ENCODE measurements around the gene SIX3. TPM values are rescaled to one million over a fixed set of nuclear protein-coding genes. Genes with fewer than 3 reads are reported as not detected.

The SIX3 gene
- total and polyA plus RNA-seq, 2 of the 4 experiments (the other 2 are of a cell fraction): not detected

GRCh38 chr2:44902217-44903137, 39.0 kb upstream of the SIX3 start:
- POLR2A ChIA-PET (ENCODE audit: unreplicated experiment): no interaction called here
- BruUV-seq (replicated peaks): no TSS peak
- no peak overlapping the region for H3K18ac ChIP-seq (ENCODE audit: low read depth, low read length)
- H3K4me1 ChIP-seq (ENCODE audit: control insufficient read depth, insufficient read depth, low read length): no peaks in the 10 kb centered on the region
- dilution Hi-C loops (cut with HindIII; ENCODE audit: low sequenced_read_pairs, unreplicated experiment): no loop called here
- CTCF ChIA-PET: no interaction called here
- H3K23ac ChIP-seq (ENCODE audit: low read depth, low read length): no peak overlapping the region
- no peak overlapping the region for H3K4me2 ChIP-seq (ENCODE audit: low read depth, low read length)
- H4K20me1 ChIP-seq (ENCODE audit: insufficient read depth, low read length): no peaks in the 10 kb centered on the region
- no CpG with 5 or more reads among the region's 7 CpGs for WGBS, 2 experiments (ENCODE audit: extremely low coverage in 2 of 2, insufficient read length in 1 of 2)
- no peak overlapping the region for H2AK5ac ChIP-seq (ENCODE audit: low read depth, low read length)
- no peaks in the 10 kb centered on the region for H3K9me3 ChIP-seq (ENCODE audit: control insufficient read depth, insufficient read depth, low read length)
- no peak overlapping the region for H4K5ac ChIP-seq (ENCODE audit: low read depth, low read length)
- no peak overlapping the region for H3K4ac ChIP-seq (ENCODE audit: low read depth, low read length)
- no peak overlapping the region for H3K14ac ChIP-seq (replicated peaks; ENCODE audit: low read depth, low read length)
- in situ Hi-C loops (cut with MboI; ENCODE audit: low sequenced_read_pairs): no loop called here
- no peak overlapping the region for H2BK15ac ChIP-seq (ENCODE audit: low read depth, low read length)
- H3K27ac ChIP-seq (ENCODE audit: insufficient read depth, low read length): no peak overlapping the region
- H2AFZ ChIP-seq (replicated peaks; ENCODE audit: low read length, poor library complexity): no peak overlapping the region
- H2AK9ac ChIP-seq (replicated peaks; ENCODE audit: low read depth, low read length, poor library complexity): no peak overlapping the region
- intact Hi-C loops (cut with micrococcal nuclease): no loop called here
- H2BK120ac ChIP-seq (ENCODE audit: low read depth, low read length): no peak overlapping the region
- H3K27me3 ChIP-seq (ENCODE audit: control insufficient read depth, insufficient read depth, low read length): peaks cover 20% of the 10 kb centered on the region
- H3K9ac ChIP-seq (ENCODE audit: low read depth, low read length): no peak overlapping the region
- H4K91ac ChIP-seq (ENCODE audit: insufficient read depth, low read depth, low read length): no peak overlapping the region
- H3K79me1 ChIP-seq (ENCODE audit: low read depth in 1 of 2, low read length in 2 of 2): no peaks in the 10 kb centered on the region
- DNase-seq (no peak), ATAC-seq (ENCODE audit: low read depth) (no peak)
- TF ChIP-seq MAZ (IDR thresholded peaks at IDR 0.05; ENCODE audit: borderline replicate concordance, low read depth, low read length) (no peak), RAD21 (IDR thresholded peaks at IDR 0.05; ENCODE audit: low read length) (no peak), CEBPB (IDR thresholded peaks at IDR 0.05; ENCODE audit: low read depth, low read length) (no peak), ELK1 (IDR thresholded peaks at IDR 0.05; ENCODE audit: borderline replicate concordance, low read depth, low read length) (no peak), CHD1 (IDR thresholded peaks at IDR 0.05; ENCODE audit: low read depth, low read length) (no peak), RCOR1 (IDR thresholded peaks at IDR 0.05; ENCODE audit: insufficient replicate concordance, low read length) (no peak), SMC3 (IDR thresholded peaks at IDR 0.05; ENCODE audit: low read depth, low read length) (no peak), BHLHE40 (IDR thresholded peaks at IDR 0.05; ENCODE audit: low read depth, low read length) (no peak), RFX5 (IDR thresholded peaks at IDR 0.05; ENCODE audit: low read depth, low read length) (no peak), MXI1 (IDR thresholded peaks at IDR 0.05; ENCODE audit: borderline replicate concordance, low read depth, low read length) (no peak), NFE2L2 (IDR thresholded peaks at IDR 0.05; ENCODE audit: low read depth, low read length) (no peak)
- TF ChIP-seq, protein P1, sequence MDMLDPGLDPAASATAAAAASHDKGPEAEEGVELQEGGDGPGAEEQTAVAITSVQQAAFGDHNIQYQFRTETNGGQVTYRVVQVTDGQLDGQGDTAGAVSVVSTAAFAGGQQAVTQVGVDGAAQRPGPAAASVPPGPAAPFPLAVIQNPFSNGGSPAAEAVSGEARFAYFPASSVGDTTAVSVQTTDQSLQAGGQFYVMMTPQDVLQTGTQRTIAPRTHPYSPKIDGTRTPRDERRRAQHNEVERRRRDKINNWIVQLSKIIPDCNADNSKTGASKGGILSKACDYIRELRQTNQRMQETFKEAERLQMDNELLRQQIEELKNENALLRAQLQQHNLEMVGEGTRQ (IDR thresholded peaks at IDR 0.05; ENCODE audit: low read depth, low read length): no peak
- TF ChIP-seq, protein P2, sequence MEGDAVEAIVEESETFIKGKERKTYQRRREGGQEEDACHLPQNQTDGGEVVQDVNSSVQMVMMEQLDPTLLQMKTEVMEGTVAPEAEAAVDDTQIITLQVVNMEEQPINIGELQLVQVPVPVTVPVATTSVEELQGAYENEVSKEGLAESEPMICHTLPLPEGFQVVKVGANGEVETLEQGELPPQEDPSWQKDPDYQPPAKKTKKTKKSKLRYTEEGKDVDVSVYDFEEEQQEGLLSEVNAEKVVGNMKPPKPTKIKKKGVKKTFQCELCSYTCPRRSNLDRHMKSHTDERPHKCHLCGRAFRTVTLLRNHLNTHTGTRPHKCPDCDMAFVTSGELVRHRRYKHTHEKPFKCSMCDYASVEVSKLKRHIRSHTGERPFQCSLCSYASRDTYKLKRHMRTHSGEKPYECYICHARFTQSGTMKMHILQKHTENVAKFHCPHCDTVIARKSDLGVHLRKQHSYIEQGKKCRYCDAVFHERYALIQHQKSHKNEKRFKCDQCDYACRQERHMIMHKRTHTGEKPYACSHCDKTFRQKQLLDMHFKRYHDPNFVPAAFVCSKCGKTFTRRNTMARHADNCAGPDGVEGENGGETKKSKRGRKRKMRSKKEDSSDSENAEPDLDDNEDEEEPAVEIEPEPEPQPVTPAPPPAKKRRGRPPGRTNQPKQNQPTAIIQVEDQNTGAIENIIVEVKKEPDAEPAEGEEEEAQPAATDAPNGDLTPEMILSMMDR (conservative IDR thresholded peaks at IDR 0.05; ENCODE audit: low read depth, low read length): no peak
- no peak overlapping the region for H3K56ac ChIP-seq (ENCODE audit: extremely low read depth, insufficient read depth, low read length)
- no peaks in the 10 kb centered on the region for H3K9me1 ChIP-seq (ENCODE audit: insufficient read depth, low read length)
- no peaks in the 10 kb centered on the region for H3K36me3 ChIP-seq (ENCODE audit: control insufficient read depth, insufficient read depth, low read length)
- H2BK5ac ChIP-seq (ENCODE audit: low read depth, low read length, poor library complexity, severe bottlenecking): no peak overlapping the region
- H4K8ac ChIP-seq (ENCODE audit: low read depth in 2 of 2, low read length in 2 of 2): no peak overlapping the region
- no peak overlapping the region for H2BK20ac ChIP-seq (ENCODE audit: low read depth, low read length)
- no peak overlapping the region for H3K4me3 ChIP-seq (ENCODE audit: insufficient read depth, low read depth, low read length)
